Lower leg skin (tissue), 3 donors: ENCODE results near the gene ABRACL.

Experiments used
- CTCF ChIP-seq, 3 donors: fragments of 450-650 bp; IDR thresholded peaks; one replicate each; pipeline ENCODE4 v1.5.1; 2016; ENCODE audit warnings: antibody characterized with exemption in 3 of 3, mild to moderate bottlenecking in 3 of 3, moderate library complexity in 2 of 3
- POLR2A ChIP-seq, 2 donors: fragments of 450-650 bp; IDR thresholded peaks; one replicate each; pipeline ENCODE4 v1.6.1; 2016 to 2017; ENCODE audit warnings: antibody characterized with exemption in 2 of 2, mild to moderate bottlenecking in 1 of 2, moderate library complexity in 1 of 2

DNA sequence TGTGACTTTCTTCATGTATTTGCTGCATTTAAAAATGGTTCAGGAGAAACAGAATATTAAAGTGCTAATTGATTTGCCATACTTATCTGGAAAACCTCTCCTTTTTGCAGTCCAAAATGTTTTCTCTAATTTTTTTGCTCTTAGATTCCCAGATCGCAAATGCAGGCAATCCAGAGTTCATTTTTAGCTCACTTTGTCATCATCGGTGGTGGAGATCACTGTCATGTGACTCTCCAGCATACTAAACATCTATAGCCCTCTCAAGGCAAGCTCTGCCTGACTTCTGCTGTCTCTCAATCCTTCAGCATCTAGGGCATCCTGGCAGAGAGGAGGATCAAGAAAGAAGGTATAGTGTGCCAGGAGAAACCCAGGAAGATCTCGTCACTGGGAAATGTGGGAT, 24.8 kb downstream of the ABRACL start:
- no peak for TF ChIP-seq CTCF (IDR thresholded peaks at IDR 0.05)
- no peak for TF ChIP-seq POLR2A (IDR thresholded peaks at IDR 0.05)
